ENCODE results near the gene LTV1. TPM values are rescaled to one million over a fixed set of nuclear protein-coding genes. Genes with fewer than 3 reads are reported as not detected.

The LTV1 gene
- total and polyA plus RNA-seq, 2 of the 4 experiments (the other 2 are of a cell fraction) = 11.1 to 19.0 TPM

- POLR2A ChIA-PET (ENCODE audit: unreplicated experiment) = no interaction called here
- Histone ChIP-seq H2BK15ac (ENCODE audit: low read depth, low read length) (no peak overlapping the region), H3K23ac (ENCODE audit: low read depth, low read length) (no peak overlapping the region), H3K4me3 (ENCODE audit: insufficient read depth, low read depth, low read length) (no peak overlapping the region), H2AFZ (replicated peaks; ENCODE audit: low read length, poor library complexity) (no peak overlapping the region), H4K20me1 (ENCODE audit: insufficient read depth, low read length) (no peaks in the 10 kb centered on the region), H4K8ac (ENCODE audit: low read depth in 2 of 2, low read length in 2 of 2) (no peak overlapping the region), H3K18ac (ENCODE audit: low read depth, low read length) (no peak overlapping the region), H2AK9ac (replicated peaks; ENCODE audit: low read depth, low read length, poor library complexity) (no peak overlapping the region), H4K5ac (ENCODE audit: low read depth, low read length) (no peak overlapping the region), H3K14ac (replicated peaks; ENCODE audit: low read depth, low read length) (no peak overlapping the region), H2AK5ac (ENCODE audit: low read depth, low read length) (no peak overlapping the region), H2BK20ac (ENCODE audit: low read depth, low read length) (no peak overlapping the region), H3K4me1 (ENCODE audit: control insufficient read depth, insufficient read depth, low read length) (no peaks in the 10 kb centered on the region), H3K9me1 (ENCODE audit: insufficient read depth, low read length) (no peaks in the 10 kb centered on the region), H3K27me3 (ENCODE audit: control insufficient read depth, insufficient read depth, low read length) (no peaks in the 10 kb centered on the region), H2BK120ac (ENCODE audit: low read depth, low read length) (no peak overlapping the region), H3K56ac (ENCODE audit: extremely low read depth, insufficient read depth, low read length) (no peak overlapping the region), H3K79me1 (ENCODE audit: low read depth in 1 of 2, low read length in 2 of 2) (no peaks in the 10 kb centered on the region), H3K4ac (ENCODE audit: low read depth, low read length) (no peak overlapping the region), H3K4me2 (ENCODE audit: low read depth, low read length) (no peak overlapping the region), H3K9me3 (ENCODE audit: control insufficient read depth, insufficient read depth, low read length) (no peaks in the 10 kb centered on the region), H4K91ac (ENCODE audit: insufficient read depth, low read depth, low read length) (no peak overlapping the region), H3K27ac (ENCODE audit: insufficient read depth, low read length) (no peak overlapping the region), H3K9ac (ENCODE audit: low read depth, low read length) (no peak overlapping the region), H3K36me3 (ENCODE audit: control insufficient read depth, insufficient read depth, low read length) (no peaks in the 10 kb centered on the region), H2BK5ac (ENCODE audit: low read depth, low read length, poor library complexity, severe bottlenecking) (no peak overlapping the region)
- in situ Hi-C loops (cut with MboI; ENCODE audit: low sequenced_read_pairs) (no loop called here), intact Hi-C loops (cut with micrococcal nuclease) (no loop called here), dilution Hi-C loops (cut with HindIII; ENCODE audit: low sequenced_read_pairs, unreplicated experiment) (no loop called here)
- WGBS, 2 experiments (ENCODE audit: extremely low coverage in 2 of 2, insufficient read length in 1 of 2) = no CpG with 5 or more reads among the region's 3 CpGs
- no peak for ATAC-seq (ENCODE audit: low read depth)
- CTCF ChIA-PET = no interaction called here
- BruUV-seq (replicated peaks) = no TSS peak
- DNase-seq = no peak
- TF ChIP-seq SMC3 (IDR thresholded peaks at IDR 0.05; ENCODE audit: low read depth, low read length) (no peak), FOS (IDR thresholded peaks at IDR 0.05; ENCODE audit: low read depth, low read length) (no peak), USF2 (IDR thresholded peaks at IDR 0.05; ENCODE audit: low read depth, low read length) (no peak), RFX5 (IDR thresholded peaks at IDR 0.05; ENCODE audit: low read depth, low read length) (no peak), NFE2L2 (IDR thresholded peaks at IDR 0.05; ENCODE audit: low read depth, low read length) (no peak), RCOR1 (IDR thresholded peaks at IDR 0.05; ENCODE audit: insufficient replicate concordance, low read length) (no peak), ELK1 (IDR thresholded peaks at IDR 0.05; ENCODE audit: borderline replicate concordance, low read depth, low read length) (no peak), MXI1 (IDR thresholded peaks at IDR 0.05; ENCODE audit: borderline replicate concordance, low read depth, low read length) (no peak), CTCF (conservative IDR thresholded peaks at IDR 0.05; ENCODE audit: low read depth, low read length) (no peak), POLR2A (IDR thresholded peaks at IDR 0.05; ENCODE audit: low read depth, low read length) (no peak), MAZ (IDR thresholded peaks at IDR 0.05; ENCODE audit: borderline replicate concordance, low read depth, low read length) (no peak), RAD21 (IDR thresholded peaks at IDR 0.05; ENCODE audit: low read length) (no peak), BHLHE40 (IDR thresholded peaks at IDR 0.05; ENCODE audit: low read depth, low read length) (no peak), CHD1 (IDR thresholded peaks at IDR 0.05; ENCODE audit: low read depth, low read length) (no peak), CEBPB (IDR thresholded peaks at IDR 0.05; ENCODE audit: low read depth, low read length) (no peak), MAFK (IDR thresholded peaks at IDR 0.05; ENCODE audit: low read depth, low read length) (no peak)
These were observed 53.2 kb downstream of the LTV1 start for GRCh38 chr6:143896126-143896860.

Data from IMR-90 (cell line).